Skin of body (tissue), 2 donors: ENCODE measurements around the gene USP46. TPM values are rescaled to one million over a fixed set of nuclear protein-coding genes. Genes with fewer than 3 reads are reported as not detected.

ENCODE experiments used
- DNase-seq: peaks from one replicate; lab custom pipeline; 2025; lab: John Stamatoyannopoulos, UW
- total RNA-seq: library from RNA; depleted of rRNA; stranded (reverse); fragments of >200 nt; gene quantifications from one replicate; pipeline ENCODE4 v1.2.3, GENCODE V29; 2014

The USP46 gene
- total RNA-seq, 1 donor from 2014 or later, result 15.3 TPM

DNA sequence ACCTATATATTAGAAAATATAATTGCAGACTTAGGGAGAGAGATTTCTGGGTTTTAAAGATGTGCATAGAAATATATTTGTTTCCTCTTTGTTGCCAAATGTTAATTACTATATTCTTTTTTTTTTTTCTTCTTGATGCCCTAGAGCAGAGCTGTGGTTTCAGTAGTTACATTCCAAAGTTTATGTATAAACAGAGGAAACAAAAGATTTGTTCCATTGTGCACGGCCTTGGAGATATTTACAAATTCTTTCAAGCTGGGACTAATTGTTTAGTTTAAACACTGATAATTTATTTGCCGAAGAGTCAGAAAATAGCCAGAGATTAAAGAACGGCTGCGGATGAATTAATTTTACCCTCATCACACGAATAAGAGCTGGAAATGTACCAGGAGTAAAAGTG, 85.1 kb downstream of the USP46 start:
- DNase-seq, result no peak

DNA sequence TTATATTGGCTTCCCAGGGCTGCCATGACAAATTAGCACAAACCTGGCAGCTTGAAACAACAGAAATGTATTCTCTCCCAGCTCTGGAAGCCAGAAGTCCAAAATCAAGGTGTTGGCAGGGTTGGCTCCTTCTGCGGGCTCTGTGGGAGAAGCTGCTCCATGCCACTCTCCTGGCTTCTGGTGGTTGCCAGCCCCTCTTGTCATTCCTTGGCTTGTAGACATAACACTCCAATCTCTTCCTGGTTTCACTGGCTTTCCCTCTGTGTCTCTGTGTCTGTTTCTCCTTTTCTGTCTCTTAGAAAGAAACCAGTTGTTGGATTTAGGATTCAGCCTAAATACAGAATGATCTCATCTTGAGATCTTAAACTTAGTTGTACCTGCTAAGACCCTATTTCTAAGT, 85.5 kb downstream of the USP46 start:
- DNase-seq, result no peak

DNA sequence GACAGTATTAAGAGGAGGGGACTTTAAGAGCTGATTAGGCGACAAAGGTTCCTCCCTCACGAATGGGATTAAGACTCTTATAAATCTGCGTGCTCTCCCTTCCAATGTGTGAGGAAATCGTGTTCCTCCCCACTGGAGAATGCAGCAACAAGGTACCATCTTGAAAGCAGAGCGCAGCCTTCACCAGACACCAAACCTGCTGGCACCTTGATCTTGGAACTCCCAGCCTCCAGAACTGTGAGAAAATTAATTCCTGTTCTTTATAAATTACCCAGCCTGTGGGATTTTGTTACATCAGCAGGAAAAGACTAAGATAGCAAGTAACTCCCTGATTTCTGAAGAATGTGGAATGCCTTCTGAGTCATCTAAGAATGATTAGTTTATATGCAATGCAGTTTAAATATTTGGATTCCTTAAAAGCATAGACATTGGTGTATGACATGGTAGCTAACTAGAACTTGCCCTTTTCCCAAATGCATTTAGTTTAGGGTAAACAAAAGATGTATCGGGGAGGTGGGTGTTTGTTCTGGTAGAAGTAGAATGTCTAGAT, 86.1 kb downstream of the USP46 start:
- DNase-seq, result no peak

DNA sequence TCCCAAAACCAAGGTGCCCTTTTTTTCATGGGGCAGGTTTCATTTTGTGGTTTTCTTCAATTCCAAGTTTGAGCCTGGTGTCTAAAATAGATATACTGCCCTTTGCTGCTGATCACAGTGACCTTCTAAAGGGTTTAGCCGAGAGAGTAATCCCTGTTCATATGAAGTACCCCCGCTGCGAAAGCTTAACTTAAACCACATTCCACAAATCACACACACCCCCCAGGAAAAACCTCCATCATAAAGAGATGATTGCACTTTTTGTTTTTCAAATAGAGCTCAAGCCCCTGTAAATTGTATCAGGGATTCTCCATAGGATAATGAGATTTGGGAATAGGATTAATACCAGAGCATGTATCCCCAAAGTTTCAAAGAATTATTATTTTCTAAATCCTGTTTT, 90.8 kb downstream of the USP46 start:
- no peak for DNase-seq

DNA sequence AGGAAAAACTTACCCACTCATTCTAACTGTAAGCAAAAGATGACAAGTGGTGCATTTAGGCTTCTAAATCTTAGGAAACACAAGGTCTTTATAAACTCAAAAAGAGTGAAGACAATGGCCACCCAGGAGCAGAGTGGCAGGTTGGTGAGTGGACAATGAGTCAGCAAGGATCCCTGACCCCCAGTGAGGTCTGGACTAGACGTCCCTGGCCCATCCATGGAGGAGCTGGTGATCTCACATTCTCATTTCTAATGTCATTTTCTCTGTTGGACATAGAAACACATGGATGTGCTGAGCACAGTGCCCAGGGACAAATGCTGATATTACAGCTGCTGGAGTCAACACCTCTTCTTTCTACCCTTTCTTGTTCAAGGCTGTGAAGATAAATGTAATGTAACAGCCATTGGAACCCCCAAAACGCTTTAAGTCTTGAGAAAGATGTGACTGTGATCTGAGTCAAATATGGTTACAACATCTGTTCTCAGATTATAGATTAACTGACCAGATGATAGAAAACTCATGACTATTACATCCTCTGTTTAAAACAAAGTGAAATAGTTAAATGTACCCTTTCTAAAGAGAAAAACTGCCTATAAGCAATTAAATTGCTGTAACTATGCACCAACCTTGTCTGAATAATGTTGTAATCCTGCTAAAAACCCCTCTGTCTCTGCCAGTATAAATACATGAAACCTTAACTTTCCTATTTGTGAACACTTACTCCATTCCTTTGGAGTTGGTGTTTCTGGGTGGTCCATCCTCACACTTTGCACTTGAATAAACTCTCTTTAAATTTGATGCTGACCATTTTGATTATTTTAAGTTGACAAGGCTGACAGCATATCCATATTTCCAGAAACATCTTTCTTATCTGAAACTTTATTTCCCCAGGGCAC, 92.7 kb downstream of the USP46 start:
- DNase-seq, result no peak

DNA sequence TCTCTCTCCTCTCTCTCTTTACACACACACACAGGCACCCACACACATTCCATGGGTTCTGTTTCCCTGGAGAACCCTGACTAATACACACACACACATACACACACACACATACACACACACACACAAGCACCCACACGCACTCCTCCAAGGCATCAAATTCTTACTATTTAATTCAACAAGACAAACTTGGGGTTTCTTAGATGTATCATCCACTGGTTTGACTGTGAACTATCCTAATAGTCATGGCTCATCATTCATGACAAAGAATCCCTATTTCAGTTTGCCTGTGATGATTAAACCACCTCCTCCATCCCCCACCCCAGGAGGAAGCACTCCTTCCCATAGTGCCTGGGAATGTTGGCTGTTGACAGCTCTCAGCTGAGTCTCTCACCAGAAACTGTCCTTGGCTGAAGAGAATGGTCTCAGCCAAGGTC, 98.2 kb downstream of the USP46 start:
- DNase-seq, result no peak

DNA sequence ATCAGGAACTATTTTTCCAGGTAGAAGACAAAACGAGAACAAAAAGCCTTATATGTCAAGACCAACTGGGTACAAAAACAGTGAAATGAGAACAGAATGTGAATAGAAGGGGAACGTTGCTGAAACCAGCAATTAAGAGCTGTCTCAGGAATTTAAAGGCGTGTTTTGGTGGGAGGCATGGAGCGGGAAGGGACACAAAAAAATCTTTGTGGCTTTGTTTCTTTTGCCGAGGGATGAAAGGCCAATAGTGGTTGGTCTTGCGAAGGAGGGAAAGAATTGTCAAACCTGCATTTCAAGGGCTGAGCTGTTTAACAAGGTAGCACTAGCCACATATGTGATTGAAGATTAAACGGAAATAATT, 103.8 kb downstream of the USP46 start:
- DNase-seq, result no peak

DNA sequence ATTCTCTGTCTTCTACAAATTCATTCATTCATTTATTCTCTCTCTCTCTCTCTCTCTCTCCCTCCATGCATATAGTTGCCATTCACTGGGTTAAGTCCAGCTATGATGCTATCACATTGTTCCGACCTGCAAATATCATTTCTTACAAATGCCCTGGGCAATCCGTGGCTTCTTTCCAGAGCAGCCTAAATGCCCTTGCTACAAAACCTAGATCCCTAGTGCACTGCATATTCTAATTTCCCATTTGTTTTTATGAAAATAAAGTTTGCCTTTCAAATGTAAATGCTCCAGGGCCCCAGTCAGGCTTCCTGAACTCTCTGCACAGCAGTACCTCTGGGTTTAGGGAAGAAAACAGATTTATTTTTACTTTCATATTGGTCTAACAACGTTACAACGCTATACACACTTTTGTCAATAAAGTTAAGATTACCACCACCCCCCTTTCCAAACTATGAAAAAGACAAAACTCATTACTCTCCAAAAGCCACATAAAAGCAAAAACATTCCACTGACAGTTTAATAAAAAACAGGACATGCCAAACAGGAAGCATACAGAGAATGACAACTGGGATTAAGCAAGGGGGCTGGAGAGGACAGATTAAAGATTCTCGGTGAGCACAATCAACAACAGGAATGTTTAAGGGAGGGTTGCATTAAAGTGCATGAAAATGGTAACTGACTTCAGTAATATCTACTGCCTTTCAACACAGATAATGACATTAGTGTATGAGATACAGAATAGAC, 104.3 kb downstream of the USP46 start:
- no peak for DNase-seq

DNA sequence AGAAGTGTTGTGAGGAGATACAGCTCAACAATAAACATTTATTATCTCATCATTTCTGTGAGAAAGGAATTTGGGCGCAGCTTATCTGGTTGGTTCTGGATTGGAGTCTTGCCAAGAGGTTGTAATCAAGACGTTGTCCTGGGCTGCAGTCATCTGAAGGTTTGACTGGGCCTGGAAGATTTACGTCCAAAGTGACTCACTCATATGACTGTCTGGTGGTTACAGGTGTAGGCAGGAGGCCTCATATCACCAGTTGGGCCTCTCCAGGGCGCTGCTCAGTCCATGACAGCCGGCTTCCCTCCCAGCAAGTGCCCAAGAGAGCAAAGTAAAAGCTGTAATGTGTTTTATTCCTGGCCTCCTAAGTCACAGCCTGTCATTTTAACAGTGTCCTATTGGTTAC, 106.3 kb downstream of the USP46 start:
- no peak for DNase-seq

DNA sequence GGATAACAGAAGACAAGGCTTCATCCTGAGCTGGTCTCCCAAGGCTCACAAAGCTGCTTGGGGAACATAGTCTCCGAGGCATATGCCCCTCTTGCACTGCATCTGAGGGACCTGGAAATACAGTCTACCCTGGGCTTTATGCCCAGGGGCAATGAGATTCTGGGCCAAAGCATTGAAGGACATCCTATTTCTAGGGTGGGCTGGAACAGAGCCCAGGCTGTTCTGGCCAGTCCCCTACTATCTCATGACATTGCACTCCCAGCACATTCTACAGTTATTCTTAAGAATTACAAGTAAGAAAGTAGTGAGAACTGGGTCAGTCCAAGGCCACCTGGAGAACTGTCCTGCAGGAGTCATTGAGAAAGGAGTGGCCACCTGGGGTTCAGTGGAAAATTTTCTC, 107.6 kb downstream of the USP46 start:
- DNase-seq, result no peak

DNA sequence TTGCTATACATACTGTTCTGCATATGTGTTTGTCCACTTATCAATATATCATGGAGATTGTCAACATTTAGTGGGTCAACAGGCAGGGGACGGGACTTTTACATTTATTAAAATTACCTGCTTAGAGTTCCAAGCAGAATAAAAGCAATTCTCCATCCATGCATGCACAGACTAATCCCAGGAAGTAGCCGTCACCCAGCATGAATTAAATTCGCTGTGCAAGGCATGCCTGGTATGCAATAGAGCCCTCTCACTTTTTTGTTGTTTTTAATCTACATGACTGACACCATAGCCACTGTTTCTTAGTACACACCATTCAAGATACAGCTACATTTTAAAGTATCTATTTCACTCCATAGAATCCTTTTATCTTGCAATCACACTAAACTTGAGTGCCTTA, 108.9 kb downstream of the USP46 start:
- no peak for DNase-seq

DNA sequence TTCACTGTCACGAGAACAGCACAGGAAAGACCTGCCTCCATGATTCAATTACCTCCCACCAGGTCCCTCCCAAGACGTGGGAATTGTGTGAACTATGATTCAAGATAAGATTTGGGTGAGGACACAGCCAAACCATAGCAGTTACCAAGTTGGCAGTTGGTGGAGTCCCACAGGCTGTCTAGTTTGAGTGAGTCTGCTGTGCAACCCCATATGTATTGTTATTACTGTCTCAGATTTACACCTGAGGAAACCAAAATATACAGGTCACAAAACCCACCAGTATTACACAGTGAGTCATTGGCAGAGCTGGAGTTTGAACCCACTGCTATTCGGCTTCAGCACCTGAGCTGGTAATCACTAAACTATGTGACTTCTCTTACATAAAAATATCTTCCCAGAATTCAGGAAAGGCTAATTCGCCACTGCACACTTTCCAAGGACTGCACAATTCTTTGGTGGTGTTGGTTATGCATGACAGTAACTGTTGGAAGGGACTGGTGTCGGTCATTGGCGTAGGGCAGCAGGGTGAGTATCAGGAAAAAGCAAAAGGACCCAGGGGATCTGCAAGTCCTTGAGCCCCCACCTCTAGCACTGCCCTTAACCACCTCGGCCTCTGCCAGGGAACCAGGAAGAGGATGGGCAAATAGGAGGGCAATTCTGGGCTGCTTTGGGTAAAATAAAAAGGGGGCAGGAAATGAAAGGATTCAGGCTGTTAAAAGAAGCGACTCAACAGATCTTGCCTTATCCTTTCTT, 110.1 kb downstream of the USP46 start:
- DNase-seq, result no peak

DNA sequence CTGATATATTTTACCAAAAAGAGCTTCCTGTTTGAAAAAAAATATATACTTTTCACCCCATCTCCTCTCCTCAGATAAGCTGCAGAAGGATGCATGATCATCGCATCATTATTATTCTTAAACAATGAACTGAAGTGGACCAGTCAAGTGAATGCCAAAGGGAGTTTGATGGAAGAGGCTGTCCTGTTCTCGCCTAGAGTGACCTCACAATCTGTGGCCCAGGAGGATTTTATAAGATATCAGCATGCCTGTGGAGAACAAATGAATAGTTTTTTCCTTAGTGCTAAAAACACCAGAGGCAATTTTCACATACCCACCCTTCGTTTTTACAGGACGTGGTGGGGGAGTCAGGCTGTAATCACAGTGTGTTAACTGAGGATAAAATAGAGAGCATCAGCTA, 112.7 kb downstream of the USP46 start:
- DNase-seq, result no peak

DNA sequence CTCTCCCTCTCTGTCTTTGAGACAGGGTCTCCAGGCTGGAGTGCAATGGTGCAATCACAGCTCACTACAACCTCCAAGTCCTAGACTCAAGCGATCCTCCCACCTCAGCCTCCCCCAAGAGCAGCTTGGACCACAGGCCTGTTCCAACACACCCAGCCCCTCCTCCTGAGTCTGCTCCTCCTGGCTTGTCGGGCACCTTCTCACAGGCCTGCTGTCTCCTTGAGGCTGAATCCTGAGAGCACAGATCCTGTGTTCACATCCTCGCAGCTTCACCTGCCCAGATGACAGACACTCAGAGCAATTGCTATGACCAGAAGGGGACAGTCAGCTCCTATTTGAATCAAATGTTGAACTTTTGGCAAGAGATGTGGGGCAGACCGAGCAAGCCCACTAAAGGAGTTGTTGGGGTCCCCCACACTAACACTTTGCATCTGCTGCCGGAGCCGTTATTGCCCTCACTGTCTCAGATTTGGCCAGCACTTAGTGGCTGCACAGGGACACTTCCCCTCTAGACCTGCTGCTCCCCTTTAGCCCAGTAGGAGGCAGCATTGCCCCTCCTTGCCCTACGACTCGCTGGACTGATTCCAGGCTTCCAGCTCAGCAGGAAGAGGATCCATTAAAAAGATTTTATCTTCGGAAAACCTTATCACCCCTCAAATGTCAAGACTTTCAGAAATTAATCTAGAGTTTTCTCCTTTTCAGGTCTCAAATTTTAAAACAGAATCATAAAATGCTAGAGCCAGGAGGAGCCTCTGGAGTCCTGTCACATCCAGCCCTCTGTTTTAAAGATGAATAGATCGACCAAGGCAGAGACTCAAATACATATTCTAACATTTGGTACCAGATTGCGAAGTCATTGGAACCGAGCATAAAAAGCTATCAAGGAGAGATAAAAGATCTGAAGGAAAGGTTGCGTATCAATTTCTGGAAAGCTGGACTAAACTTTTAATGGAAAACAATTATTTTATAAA, 113.7 kb downstream of the USP46 start:
- peak; percentile 69 for DNase-seq

Other genes with a start within 250 kb of the USP46 start
- gene ERVMER34-1, start 92.1 kb upstream of the USP46 start, total RNA-seq, result 0.69 TPM
- 21.5 TPM for gene RASL11B, start 203.0 kb upstream of the USP46 start, total RNA-seq